ENCODE measurements around the gene SLC25A48. TPM values are rescaled to one million over a fixed set of nuclear protein-coding genes. Genes with fewer than 3 reads are reported as not detected.

SLC25A48 gene
- total RNA-seq, 2 experiments from 2014 or later: not detected

DNA sequence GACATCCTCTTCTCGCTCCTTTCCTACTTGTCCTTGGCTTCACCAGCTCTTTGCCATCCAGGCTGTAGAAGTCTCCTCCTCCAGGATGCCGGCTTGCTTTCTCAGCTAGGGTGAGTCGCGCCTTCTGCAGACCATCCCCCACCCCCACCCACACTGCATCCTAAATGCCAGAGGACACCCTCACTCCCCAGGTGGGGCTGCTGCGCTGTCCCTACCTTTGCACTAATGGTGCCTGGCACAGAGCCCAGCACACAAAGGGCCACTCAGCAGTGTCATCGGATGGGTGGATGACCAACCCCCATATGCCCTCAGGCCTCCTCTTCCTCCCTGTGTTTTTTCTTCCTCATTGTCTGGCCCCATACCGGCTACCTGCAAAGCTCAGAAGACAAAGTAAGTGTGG lies 46.3 kb downstream of the SLC25A48 start:
- ChIA-PET CTCF (interaction anchor here (2.8 kb wide), 1 partner anchor 331 kb away, joined by 13 read pairs; no protein-coding TSS in a partner anchor), POLR2A (no interaction called here)
- DNase-seq: no peak
- H3K4me1 Mint-ChIP-seq (ENCODE audit: low read depth): no peaks in the 10 kb centered on the region
- H3K27ac Mint-ChIP-seq: no peak overlapping the region
- intact Hi-C loops (cut with micrococcal nuclease): no loop called here
- no peaks in the 10 kb centered on the region for H3K36me3 Mint-ChIP-seq
- H3K27me3 Mint-ChIP-seq: peaks cover 30% of the 10 kb centered on the region
- no peaks in the 10 kb centered on the region for H3K9me3 Mint-ChIP-seq
- H3K4me3 Mint-ChIP-seq: no peak overlapping the region

DNA sequence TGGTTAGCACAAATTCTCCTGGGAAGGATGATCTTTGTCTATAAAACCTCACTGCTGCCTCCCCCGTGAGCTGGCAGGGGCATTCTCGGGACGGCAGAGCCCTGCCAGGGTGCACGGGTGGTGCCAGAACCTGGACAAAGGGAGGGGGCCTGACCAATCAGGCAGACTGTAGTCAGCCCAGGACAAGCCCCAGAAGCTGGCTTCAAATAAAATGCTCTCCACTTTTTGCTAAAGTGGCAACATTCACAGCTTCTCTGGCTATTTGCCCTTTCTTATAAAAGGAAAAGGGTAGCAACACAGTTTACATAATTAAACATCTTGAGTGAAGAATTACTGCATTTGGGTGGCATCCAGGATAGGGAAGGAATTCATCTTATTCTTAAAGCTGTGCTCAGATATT lies 46.8 kb downstream of the SLC25A48 start:
- Mint-ChIP-seq H3K4me3 (no peak overlapping the region), H3K4me1 (ENCODE audit: low read depth) (no peaks in the 10 kb centered on the region), H3K36me3 (no peaks in the 10 kb centered on the region), H3K27me3 (peaks cover 30% of the 10 kb centered on the region), H3K27ac (no peak overlapping the region), H3K9me3 (no peaks in the 10 kb centered on the region)
- intact Hi-C loops (cut with micrococcal nuclease): no loop called here
- ChIA-PET POLR2A (no interaction called here), CTCF (interaction anchor here (0.9 to 2.8 kb wide), 2 partner anchors 64 to 331 kb away, joined by 4 to 13 read pairs; no protein-coding TSS in a partner anchor)
- no peak for DNase-seq

DNA sequence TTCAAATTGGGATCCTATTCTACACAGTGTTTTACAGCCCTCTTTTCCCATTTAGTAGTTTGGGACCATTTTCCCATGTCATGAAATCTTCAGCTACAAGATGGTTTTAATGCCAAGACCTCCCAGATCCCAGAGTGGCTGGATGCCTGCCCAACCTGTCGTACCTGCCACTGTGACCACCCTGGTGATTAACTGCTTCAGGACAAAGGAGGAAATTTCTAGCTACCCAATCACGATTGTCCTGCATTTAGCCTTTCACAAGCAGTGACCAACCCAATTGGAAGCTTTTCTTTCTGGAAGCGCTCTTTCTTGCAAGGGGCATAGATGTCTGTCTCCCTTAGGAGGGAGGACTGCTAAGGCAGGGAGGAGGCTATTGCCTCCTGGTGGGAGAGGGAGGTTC lies 47.4 kb downstream of the SLC25A48 start:
- POLR2A ChIA-PET: no interaction called here
- no peaks in the 10 kb centered on the region for H3K9me3 Mint-ChIP-seq
- DNase-seq: no peak
- H3K4me3 Mint-ChIP-seq: no peak overlapping the region
- no peak overlapping the region for H3K27ac Mint-ChIP-seq
- H3K4me1 Mint-ChIP-seq (ENCODE audit: low read depth): no peaks in the 10 kb centered on the region
- CTCF ChIA-PET: interaction anchor here (0.9 to 2.8 kb wide), 5 partner anchors 16 to 330 kb away, joined by 3 to 13 read pairs (median 4); no protein-coding TSS in a partner anchor
- H3K27me3 Mint-ChIP-seq: peaks cover 32% of the 10 kb centered on the region
- no peaks in the 10 kb centered on the region for H3K36me3 Mint-ChIP-seq
- intact Hi-C loops (cut with micrococcal nuclease): no loop called here

DNA sequence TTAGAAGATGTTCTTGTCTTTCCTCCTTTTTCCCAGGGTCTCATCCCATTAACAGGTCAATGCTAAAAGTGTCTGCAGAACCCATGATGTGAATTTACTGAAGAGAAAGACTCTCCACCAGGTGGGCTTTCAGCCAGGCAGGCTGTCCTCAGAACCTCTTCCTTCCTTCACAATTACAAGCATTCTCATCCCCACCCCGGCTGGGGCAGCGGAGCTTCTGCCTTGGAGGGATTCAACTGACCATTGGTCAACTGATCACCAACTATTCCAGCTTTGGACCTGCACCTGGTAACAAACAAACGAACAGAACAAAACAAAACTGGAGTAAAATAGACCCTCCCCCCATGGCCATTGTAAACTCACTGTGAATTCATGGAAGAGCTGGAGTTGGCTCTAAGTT lies 48.6 kb downstream of the SLC25A48 start:
- H3K9me3 Mint-ChIP-seq: no peaks in the 10 kb centered on the region
- H3K27ac Mint-ChIP-seq: no peak overlapping the region
- no peaks in the 10 kb centered on the region for H3K36me3 Mint-ChIP-seq
- CTCF ChIA-PET: interaction anchor here (0.8 to 2.8 kb wide), 3 partner anchors 11 to 329 kb away, joined by 3 to 13 read pairs (median 3); no protein-coding TSS in a partner anchor
- H3K4me1 Mint-ChIP-seq (ENCODE audit: low read depth): peaks cover 6% of the 10 kb centered on the region
- no peak overlapping the region for H3K4me3 Mint-ChIP-seq
- POLR2A ChIA-PET: no interaction called here
- DNase-seq: no peak
- intact Hi-C loops (cut with micrococcal nuclease): no loop called here
- H3K27me3 Mint-ChIP-seq: peaks cover 30% of the 10 kb centered on the region

DNA sequence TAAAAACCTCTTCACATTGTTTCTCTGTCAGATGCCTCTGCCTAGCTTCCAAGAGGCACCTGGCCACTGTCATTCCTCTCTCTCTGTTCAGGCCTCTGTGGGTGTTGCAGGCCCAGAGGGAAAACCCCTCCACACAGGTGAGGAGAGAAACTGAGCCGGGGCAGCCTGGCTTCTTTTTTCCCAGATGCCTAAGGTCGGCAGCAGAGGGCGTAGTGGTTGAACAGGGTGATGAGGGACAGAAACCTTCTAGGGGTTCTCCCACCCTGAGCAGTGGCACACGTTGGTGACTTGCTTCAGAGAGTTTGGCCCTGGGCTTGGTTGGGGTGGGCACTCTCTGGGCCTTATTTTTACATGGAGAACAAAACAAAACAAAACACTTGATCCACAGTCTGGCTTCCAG lies 49.0 kb downstream of the SLC25A48 start:
- peaks cover 7% of the 10 kb centered on the region for H3K4me1 Mint-ChIP-seq (ENCODE audit: low read depth)
- no peaks in the 10 kb centered on the region for H3K36me3 Mint-ChIP-seq
- DNase-seq: peak; percentile 27
- ChIA-PET POLR2A (no interaction called here), CTCF (interaction anchor here (0.8 to 2.8 kb wide), 3 partner anchors 10 to 329 kb away, joined by 3 to 13 read pairs (median 3); no protein-coding TSS in a partner anchor)
- H3K4me3 Mint-ChIP-seq: no peak overlapping the region
- intact Hi-C loops (cut with micrococcal nuclease): no loop called here
- no peak overlapping the region for H3K27ac Mint-ChIP-seq
- no peaks in the 10 kb centered on the region for H3K9me3 Mint-ChIP-seq
- H3K27me3 Mint-ChIP-seq: peaks cover 30% of the 10 kb centered on the region

DNA sequence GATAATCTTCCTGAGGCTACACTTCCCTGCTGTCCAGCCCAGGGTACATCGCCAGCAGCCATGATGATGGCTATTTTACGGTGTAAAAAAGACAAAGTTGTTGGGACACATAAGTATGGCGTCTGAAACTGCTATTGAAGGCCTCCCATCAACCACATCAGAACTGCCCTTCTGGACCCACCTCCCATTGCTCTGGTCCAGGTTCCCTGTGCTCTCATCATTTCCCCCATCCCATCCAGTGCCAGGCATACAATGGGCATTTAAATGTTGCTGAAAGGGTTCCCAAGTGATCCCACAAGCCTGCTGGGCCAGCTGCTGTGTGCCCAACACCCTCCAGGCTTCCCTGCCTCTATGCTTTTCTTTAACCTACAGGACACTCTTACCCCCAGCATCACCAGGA lies 50.6 kb downstream of the SLC25A48 start:
- Mint-ChIP-seq H3K4me3 (no peak overlapping the region), H3K9me3 (no peaks in the 10 kb centered on the region), H3K36me3 (no peaks in the 10 kb centered on the region), H3K4me1 (ENCODE audit: low read depth) (peaks cover 8% of the 10 kb centered on the region), H3K27ac (no peak overlapping the region), H3K27me3 (peaks cover 27% of the 10 kb centered on the region)
- intact Hi-C loops (cut with micrococcal nuclease): no loop called here
- DNase-seq: no peak
- POLR2A ChIA-PET: no interaction called here
- CTCF ChIA-PET: no interaction called here

DNA sequence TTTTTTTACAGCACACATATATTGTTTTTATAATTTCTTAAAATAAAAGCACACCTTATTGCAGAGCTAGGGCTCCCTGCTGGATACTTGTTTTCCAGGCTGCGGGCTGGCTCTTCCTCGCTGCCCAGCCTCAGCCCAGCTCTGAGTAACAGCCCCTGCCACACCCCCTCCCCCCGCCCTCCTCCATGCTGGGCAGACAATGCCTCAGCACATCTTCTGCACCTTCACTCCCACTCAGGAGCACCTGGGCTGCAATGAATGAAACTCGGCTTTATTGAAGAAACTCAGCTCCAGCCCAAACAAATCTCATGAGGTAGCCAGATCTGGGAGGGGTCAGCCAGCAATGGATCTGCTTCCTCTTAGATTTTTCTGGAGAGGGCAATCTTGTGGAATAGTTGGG lies 51.7 kb downstream of the SLC25A48 start:
- DNase-seq: no peak
- intact Hi-C loops (cut with micrococcal nuclease): no loop called here
- Mint-ChIP-seq H3K9me3 (no peaks in the 10 kb centered on the region), H3K27ac (no peak overlapping the region), H3K4me1 (ENCODE audit: low read depth) (peaks cover 17% of the 10 kb centered on the region), H3K36me3 (no peaks in the 10 kb centered on the region), H3K27me3 (peaks cover 22% of the 10 kb centered on the region), H3K4me3 (no peak overlapping the region)
- ChIA-PET POLR2A (no interaction called here), CTCF (interaction anchor here (0.6 to 1.0 kb wide), 7 partner anchors 92 to 326 kb away, joined by 3 to 5 read pairs (median 3); no protein-coding TSS in a partner anchor)

DNA sequence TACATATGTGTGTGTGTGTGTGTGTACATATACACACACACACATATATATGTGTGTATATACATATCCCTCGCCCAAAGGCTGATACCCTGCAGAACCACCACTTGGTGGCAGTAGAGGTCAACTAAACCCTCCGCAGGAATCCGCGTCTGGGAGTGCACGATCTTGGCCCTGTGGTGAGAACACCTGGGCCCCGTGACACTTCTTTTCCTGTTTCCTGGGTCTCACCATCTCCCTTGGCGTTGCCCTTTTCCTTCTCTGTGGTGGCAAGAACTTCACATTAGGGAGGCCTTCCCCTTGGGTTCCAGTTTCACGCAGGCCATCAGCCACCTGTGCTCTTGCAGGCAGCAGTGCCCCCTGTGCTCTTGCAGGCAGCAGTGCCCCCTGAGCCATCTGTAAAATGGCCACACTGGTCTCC lies 53.0 kb downstream of the SLC25A48 start:
- peak; percentile 77 for DNase-seq
- no peak overlapping the region for H3K4me3 Mint-ChIP-seq
- intact Hi-C loops (cut with micrococcal nuclease): loop anchor here (1.0 kb wide), 4 partner anchors 58 to 325 kb away; no protein-coding TSS in a partner anchor
- no peaks in the 10 kb centered on the region for H3K36me3 Mint-ChIP-seq
- ChIA-PET POLR2A (no interaction called here), CTCF (interaction anchor here (0.9 to 5.8 kb wide), 5 partner anchors 53 to 325 kb away, joined by 3 to 37 read pairs (median 6); no protein-coding TSS in a partner anchor)
- peaks cover 22% of the 10 kb centered on the region for H3K27me3 Mint-ChIP-seq
- no peak overlapping the region for H3K27ac Mint-ChIP-seq
- peaks cover 22% of the 10 kb centered on the region for H3K4me1 Mint-ChIP-seq (ENCODE audit: low read depth)
- H3K9me3 Mint-ChIP-seq: no peaks in the 10 kb centered on the region

DNA sequence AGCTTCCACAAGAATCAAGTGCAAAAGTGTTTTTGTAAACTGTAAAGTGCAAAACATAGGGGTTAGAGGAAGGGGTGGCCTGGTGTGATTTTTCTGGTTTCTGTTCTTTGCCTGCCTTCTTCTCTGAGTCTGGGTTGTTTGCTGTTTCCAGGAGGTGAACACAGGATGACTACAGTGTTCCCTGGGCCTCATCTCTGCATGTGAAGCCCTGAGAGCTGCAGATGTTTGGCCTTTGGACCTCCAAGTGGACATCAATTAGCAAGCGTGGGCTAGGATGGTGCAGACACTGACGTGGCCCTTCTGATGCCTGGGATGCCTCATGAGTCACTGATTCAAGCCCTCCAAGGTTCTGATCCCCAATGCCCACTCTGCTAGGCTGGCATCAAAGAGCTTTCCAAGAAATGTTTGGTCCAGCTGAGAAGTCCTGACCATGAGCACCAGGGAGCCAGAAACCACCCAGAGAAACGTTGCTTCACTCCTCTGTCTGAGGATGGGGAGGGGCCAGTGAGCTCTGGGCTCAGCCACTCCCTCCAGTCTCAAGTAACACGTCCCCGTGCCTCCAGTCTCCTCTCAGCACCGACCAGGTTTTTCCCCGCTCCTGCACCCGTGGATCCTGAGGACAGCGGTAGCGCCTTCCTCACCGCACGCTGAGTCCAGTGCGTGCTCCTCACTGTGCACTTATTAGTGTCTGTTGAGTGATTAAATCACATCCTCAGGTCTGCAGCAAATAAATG lies 53.6 kb downstream of the SLC25A48 start:
- no peak for DNase-seq
- H3K36me3 Mint-ChIP-seq: no peaks in the 10 kb centered on the region
- ChIA-PET POLR2A (interaction anchor here (0.6 kb wide), 1 partner anchor 195 kb away, joined by 3 read pairs; no protein-coding TSS in a partner anchor), CTCF (interaction anchor here (0.9 to 5.8 kb wide), 6 partner anchors 24 to 324 kb away, joined by 3 to 37 read pairs (median 6); no protein-coding TSS in a partner anchor)
- peaks cover 22% of the 10 kb centered on the region for H3K27me3 Mint-ChIP-seq
- H3K9me3 Mint-ChIP-seq: no peaks in the 10 kb centered on the region
- no peak overlapping the region for H3K27ac Mint-ChIP-seq
- intact Hi-C loops (cut with micrococcal nuclease): loop anchor here (1.0 kb wide), 4 partner anchors 57 to 324 kb away; no protein-coding TSS in a partner anchor
- H3K4me1 Mint-ChIP-seq (ENCODE audit: low read depth): peaks cover 22% of the 10 kb centered on the region
- no peak overlapping the region for H3K4me3 Mint-ChIP-seq

DNA sequence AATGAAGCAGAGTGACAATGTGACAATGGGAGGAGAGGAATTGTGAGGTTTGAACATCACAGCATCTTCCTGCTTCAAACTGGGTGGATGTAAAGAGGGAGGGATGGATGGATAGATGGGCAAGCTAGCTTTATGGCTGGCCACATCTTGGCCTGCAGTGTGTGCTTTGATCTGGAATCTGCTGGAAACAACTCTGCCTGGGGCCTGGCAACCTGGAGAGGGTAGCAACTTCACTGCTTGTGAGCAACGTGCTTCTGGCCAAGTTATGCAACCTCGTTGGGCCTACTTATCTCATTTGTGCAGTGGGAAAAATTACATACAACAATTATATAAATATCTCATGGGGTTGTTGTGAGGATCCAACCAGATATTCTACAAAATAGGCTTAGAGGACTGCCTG lies 55.8 kb downstream of the SLC25A48 start:
- CTCF ChIA-PET: interaction anchor here (0.6 to 5.8 kb wide), 11 partner anchors 25 to 322 kb away, joined by 3 to 37 read pairs (median 4); no protein-coding TSS in a partner anchor
- DNase-seq: no peak
- H3K36me3 Mint-ChIP-seq: no peaks in the 10 kb centered on the region
- peaks cover 22% of the 10 kb centered on the region for H3K27me3 Mint-ChIP-seq
- H3K9me3 Mint-ChIP-seq: no peaks in the 10 kb centered on the region
- no peak overlapping the region for H3K4me3 Mint-ChIP-seq
- peaks cover 23% of the 10 kb centered on the region for H3K4me1 Mint-ChIP-seq (ENCODE audit: low read depth)
- POLR2A ChIA-PET: interaction anchor here (1.0 to 1.9 kb wide), 7 partner anchors 20 to 251 kb away, joined by 3 to 16 read pairs (median 5); partner anchors contain the start of gene SMAD5
- H3K27ac Mint-ChIP-seq: no peak overlapping the region
- intact Hi-C loops (cut with micrococcal nuclease): loop anchor here (5.0 kb wide), 1 partner anchor 37 kb away; no protein-coding TSS in a partner anchor

DNA sequence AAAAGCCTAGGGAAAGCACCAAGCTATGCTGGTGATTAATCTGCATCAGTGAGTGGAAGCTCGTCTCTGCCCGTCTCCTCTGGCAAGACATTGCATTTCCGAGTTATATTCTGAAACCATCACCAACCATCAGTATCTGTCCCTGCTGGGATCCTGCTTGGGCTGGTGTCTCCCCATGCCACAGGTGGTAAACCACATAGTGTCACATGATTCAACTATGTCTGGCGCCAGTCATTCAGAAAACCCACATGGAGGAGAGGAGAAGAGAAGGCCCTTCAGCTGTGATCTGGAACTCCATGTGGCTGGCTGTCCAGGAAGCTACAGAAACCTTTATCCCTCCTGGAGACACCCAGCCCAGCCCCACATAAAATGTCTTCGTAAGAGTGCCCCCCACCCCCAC lies 56.4 kb downstream of the SLC25A48 start:
- DNase-seq: peak; percentile 85
- Mint-ChIP-seq H3K4me1 (ENCODE audit: low read depth) (peaks cover 28% of the 10 kb centered on the region), H3K36me3 (no peaks in the 10 kb centered on the region), H3K27ac (peak overlapping the region; percentile 23), H3K9me3 (no peaks in the 10 kb centered on the region), H3K4me3 (no peak overlapping the region), H3K27me3 (peaks cover 22% of the 10 kb centered on the region)
- CTCF ChIA-PET: interaction anchor here (0.6 to 5.8 kb wide), 12 partner anchors 25 to 321 kb away, joined by 3 to 37 read pairs (median 4); partner anchors contain the start of gene SMAD5
- intact Hi-C loops (cut with micrococcal nuclease): loop anchor here (1.0 to 5.0 kb wide), 3 partner anchors 24 to 146 kb away; no protein-coding TSS in a partner anchor
- POLR2A ChIA-PET: interaction anchor here (1.0 to 1.9 kb wide), 7 partner anchors 20 to 251 kb away, joined by 3 to 16 read pairs (median 5); partner anchors contain the start of gene SMAD5

DNA sequence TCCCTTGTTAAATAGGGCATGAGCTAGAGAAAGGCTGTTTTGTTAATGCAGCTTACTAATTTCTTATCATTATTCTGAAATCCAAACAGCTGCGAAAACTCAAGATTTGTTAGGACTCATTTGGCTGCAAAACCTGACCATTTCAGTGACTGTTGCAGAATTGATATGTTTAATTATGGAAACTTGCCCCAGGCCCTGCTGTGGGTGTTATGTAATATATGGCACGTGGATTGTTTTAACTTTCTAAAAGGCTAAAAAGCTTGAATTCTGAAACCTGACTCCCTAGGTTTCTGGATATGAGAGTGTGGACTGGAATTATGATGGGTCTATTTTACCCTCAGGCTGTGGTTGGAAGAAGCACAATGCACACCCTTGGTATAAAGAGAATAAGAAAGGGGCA lies 56.8 kb downstream of the SLC25A48 start:
- Mint-ChIP-seq H3K36me3 (no peaks in the 10 kb centered on the region), H3K9me3 (no peaks in the 10 kb centered on the region), H3K4me3 (no peak overlapping the region), H3K27ac (no peak overlapping the region), H3K27me3 (peaks cover 25% of the 10 kb centered on the region), H3K4me1 (ENCODE audit: low read depth) (peaks cover 32% of the 10 kb centered on the region)
- intact Hi-C loops (cut with micrococcal nuclease): loop anchor here (1.0 to 5.0 kb wide), 3 partner anchors 24 to 146 kb away; no protein-coding TSS in a partner anchor
- no peak for DNase-seq
- CTCF ChIA-PET: interaction anchor here (0.6 to 5.8 kb wide), 10 partner anchors 24 to 320 kb away, joined by 3 to 37 read pairs (median 4); partner anchors contain the start of gene SMAD5
- POLR2A ChIA-PET: interaction anchor here (1.0 to 1.9 kb wide), 7 partner anchors 19 to 250 kb away, joined by 3 to 16 read pairs (median 5); partner anchors contain the start of gene SMAD5

All from activated CD4-positive, alpha-beta memory T cell treated with anti-CD3 and anti-CD28 coated beads for 36 hours (primary cell).